Activated CD8-positive, alpha-beta memory T cell treated with anti-CD3 and anti-CD28 coated beads for 4 hours (primary cell): ENCODE results near the gene FBXL3.
A peak's percentile ranks its signal among the peaks of the same experiment; 100 is the strongest.

Experiments
- DNase-seq, 2 donors: peaks; one replicate each; pipeline ENCODE4 v3.0.0-alpha.2; 2020; ENCODE audit warnings: low read depth in 2 of 2

The FBXL3 gene, protein sequence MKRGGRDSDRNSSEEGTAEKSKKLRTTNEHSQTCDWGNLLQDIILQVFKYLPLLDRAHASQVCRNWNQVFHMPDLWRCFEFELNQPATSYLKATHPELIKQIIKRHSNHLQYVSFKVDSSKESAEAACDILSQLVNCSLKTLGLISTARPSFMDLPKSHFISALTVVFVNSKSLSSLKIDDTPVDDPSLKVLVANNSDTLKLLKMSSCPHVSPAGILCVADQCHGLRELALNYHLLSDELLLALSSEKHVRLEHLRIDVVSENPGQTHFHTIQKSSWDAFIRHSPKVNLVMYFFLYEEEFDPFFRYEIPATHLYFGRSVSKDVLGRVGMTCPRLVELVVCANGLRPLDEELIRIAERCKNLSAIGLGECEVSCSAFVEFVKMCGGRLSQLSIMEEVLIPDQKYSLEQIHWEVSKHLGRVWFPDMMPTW

DNA sequence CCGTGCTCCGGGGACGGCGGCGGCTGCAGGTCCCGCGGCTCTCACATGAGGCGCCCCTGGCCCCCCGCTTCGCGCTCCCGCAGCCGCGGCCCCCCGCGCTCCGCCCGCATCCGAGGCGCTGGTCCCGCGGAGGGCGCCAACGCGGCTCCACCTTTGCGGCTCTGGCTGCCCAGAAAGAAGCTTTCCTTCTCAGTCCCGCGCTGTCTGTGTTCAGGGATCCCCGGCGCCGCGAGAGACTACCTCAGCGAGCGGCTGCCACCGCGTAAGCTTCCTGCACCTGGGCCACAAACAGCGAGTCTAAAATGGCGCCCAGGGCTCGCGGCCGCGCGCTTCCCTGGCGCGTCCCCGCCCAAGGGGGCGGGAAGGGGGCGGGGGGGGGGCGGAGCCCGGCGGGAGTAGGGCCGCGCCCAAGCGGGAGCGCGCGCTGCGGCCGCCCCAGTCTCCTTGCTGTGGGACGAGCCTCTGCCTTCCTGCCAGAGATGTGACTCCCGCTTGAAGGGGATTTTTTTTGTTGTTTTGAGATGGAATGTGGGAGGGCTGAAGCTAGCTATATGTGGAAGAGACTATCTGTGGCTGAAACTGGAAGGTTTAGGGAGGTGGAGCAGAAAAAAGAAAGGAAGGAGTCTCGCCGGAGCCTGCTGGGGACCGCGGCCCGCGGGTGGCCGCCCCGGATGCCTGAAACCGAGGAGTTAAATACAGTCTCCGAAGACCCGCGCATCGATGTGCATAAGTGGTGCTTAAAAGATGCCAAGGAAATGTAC lies at the start of gene FBXL3:
FBXL3 (minus strand) TSS at position 299 of the 761 bp plus-strand sequence. CDS start 5,299 bp downstream, outside the sequence.
- peak; percentile 56 to 61 for DNase-seq

DNA sequence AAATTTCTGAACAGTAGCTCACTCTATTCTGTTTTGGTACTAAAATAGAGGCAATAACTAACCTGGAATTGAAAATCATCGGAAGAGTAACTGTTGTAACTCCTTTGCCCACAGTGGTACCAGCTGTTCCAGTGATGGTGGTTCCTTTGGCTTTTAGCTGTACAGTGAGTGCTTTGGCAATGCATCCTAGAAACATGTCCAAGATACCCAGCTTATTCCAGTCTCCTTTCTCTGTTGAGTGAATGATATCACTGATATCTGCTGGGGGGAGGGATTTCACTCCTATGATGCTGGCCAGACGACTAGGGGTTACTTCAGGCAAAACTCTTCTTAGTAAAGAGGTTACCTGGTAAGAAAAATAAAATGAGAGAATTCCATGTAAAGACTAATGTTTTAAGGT lies 40.6 kb upstream of the FBXL3 start:
- DNase-seq: no peak

DNA sequence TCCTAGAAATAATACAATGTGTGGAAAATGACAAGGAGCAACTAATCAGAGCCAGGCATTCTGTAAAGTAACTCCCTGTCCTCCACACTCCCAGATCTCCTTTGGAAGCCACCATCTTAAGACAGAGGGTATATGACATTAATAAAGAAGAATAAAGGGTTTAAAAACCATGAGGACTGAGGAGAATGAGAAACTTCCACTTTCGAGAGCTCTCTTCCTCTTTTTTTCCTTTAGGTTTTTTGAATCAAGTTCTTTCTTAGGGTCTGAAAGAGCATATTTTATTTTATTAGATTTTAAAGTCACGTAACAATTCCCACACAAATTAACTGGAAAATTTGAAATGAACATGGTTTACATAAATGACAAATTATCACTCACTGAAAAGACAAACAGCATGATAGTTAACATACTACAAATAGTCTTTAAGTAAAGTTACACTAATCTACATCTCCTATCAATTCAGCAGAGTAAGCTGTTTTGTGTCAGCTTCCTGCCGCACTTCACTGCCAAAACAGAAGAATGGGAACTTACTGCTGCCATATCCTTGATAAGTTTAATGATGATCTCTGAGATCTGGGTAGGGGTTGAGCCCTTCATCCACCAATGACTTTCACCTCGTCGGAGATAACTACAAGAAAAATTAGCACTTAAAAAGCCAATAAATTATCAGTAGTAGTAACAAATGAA lies 38.6 kb upstream of the FBXL3 start:
- no peak for DNase-seq

DNA sequence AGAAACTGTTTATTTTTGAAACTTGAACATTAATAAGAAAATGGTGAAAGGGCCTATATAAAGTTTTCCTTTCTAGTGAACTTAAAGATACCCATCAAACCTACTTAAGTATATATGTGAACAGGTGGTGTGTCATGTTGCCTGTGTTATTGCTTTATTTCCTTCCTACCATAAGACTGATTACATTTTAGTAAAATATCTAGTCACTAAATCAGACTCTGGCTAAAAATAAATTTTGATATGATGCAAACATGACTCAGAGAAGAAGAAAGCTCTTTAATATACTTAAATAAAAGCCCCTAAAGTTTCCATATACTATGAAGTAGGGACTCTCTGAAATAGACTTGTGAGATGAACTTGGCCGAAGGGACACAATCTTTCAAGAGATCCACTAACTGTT lies 35.1 kb upstream of the FBXL3 start:
- no peak for DNase-seq

DNA sequence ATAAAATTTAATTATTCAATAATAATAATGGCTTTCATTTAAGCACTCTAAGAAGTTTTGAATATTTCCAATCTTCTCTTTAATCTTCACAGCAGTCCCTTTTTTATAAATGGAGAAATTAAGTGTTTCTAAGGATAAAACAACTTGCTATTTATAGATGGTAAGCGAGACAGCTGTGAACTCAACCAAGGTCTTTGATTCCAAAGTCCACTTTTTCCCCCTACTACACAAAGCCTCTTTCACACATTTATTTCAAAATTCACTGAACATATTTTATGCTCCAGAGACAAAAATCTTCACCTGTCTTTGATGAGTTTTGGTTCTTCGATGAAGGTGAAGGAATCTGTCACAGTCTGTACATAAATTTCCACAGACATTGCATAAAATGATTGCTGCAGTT lies 34.4 kb upstream of the FBXL3 start:
- no peak for DNase-seq

DNA sequence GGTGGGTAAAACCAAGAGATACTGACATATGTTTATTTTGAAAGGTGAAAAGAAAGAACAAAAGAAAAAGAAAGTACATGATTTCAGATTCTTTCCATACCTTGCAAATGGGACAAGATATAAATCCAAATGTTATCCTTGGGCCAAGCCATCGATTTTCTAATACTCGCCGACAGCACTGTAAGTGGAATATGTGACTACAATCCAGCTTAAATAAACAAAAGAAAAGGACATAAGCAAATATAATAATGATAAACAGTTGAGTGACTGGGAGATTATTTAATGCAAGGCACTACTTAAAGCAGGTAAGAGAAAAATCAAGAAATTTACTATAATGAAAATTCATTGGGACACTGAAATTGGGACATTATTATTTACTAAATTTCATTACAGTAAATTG lies 29.9 kb upstream of the FBXL3 start:
- DNase-seq: no peak

DNA sequence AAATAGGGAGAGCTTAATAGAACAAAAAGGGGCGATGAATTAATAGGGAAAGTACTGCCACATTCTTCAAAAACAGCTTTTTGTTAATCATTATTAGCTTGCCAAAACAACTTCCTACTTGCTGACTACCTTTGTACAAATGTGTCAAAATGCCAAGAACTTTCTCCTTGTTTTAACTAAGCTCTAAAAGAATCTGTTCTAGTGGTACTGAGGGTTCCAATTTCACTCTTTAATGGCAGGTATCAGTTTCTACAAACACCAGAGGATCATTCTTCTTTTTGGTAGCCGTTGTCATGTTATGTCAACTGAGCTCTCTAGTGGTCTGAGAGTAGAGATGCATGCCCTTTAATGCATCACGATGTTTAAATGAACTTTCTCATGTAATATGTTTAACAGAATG lies 29.4 kb upstream of the FBXL3 start:
- DNase-seq: no peak

DNA sequence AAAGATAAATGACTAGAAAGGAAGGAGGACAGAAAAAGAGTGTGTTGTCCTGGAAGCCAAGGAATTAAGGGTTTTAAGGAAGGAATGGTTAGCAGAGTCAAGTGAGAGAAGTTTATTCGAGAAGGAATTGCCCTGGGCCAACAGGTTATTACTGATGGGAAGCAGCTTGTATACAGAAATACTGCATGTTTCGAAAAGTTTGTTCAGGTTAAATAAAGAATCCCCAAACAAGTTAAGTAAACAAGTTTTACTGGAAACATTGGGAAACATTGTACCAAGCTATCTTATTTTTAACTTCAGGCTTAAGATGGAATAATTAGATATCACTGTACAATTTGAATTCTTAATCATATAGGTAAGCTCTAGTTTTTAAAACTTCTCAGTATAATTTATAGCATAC lies 28.2 kb upstream of the FBXL3 start:
- no peak for DNase-seq

DNA sequence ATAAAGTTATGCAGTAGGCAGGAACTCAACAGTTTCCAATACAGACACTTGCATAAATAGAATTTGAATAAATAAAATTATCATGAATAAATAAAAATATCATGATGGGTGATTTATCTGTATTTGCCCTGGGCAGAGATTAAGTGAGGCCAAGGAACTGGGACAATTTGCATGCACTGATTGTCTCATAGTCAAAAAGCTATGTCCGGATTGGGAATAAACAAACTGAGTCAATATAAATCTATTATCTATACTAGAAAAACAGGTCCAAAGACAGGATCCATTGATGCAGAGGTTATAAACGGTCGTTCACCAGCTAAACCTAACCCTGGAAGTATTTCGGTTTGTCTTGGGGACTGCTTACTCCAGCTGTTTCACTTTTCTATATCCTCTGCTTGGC lies 26.2 kb upstream of the FBXL3 start:
- no peak for DNase-seq

DNA sequence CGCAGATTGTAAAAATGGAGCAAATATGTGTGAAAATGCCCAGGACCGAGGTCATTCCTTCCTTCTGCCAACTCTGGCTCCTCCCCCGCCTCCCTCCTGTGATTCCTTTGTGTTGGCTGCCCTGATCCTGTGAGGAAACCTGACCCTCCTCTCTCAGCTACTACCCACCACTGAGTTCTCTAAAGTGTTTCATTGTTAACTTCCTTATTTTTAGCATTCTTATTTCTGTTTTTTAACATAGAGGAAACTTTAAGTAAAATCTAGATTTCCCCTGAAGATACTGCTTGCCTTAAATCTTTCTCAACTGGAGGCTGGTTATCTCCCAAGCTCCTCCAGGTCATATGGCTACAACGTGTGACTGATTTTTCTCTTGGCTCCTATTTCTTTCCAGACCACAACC lies 21.7 kb upstream of the FBXL3 start:
- no peak for DNase-seq

DNA sequence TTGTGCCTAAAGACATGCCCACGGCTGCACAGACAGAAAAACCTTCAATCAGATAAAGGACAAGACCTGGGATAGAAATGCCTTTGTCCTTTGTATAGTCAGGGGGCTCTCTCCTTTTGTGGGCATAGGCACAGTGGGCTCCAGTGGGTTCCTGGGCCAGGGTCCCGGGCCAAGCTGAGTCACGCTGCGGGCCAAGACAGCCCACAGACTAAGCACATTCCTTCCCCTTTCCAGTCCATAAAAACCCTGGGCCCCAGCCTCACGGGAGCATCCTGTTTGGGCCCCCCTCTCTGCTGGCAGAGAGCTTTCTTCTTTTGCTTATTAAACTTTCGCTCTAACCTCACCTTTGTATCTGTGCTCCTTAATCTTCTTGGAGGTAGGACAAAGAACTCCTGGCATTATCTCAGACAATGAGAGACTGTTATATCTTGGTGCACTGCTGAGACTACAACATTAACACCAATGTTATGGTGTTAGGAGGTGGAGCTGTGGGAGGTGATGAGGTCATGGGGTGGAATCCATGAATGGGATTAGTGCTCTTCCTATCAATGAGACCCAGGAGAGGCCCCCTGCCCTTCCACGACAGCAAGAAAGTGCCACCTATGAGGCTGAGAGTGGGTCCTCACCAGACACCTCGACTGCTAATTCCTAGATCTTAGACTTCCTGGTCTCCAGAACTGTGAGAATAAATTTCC lies 20.8 kb upstream of the FBXL3 start:
- DNase-seq: no peak

DNA sequence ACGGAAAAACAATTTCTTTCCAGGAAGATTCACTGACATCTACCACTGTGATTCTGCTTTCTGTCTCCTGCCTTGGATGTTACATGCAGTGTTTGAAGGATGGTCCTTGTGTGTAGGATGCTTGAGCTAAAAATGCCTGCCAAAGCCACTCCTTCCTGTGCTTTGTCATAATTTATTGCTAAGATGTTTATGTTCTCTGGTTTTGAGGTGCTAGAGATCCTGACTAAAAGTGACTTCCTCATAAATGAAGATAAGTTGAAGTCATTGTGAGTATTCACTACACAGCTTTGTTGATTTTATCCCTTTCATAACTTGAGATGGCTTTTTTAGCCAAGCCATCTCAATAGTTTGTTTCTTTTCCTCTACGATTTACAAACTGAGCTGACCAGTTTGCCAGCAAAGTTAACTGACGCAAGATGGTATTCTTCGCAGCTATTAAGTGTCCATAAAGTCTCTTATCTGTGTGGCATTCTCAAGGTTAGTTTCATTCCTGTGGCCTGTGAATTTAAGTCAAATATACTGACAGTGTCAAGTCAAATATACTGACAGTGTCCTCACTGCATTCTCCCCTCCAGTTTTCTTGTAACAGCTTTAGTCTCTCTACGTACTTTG lies 15.7 kb upstream of the FBXL3 start:
- DNase-seq: no peak

DNA sequence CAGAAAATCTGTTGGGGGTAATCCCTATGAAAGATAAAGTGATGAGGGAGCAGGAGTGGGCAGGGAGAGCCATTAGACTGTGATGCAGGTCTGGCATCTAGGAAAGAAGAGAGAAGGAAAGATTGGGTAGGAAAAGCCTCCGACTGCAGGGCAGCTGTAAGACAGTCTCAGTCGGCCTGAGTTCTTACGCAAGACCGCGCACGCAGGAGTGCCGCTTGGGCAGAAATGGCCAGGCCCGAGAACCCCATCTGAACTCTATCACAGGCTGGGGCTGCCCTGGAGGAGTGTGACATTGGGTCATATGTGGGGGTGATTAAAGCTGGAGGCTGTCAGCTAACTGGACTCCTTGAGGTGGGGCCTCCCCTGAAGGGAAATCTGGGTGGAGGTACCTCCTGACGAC lies 13.9 kb upstream of the FBXL3 start:
- no peak for DNase-seq

DNA sequence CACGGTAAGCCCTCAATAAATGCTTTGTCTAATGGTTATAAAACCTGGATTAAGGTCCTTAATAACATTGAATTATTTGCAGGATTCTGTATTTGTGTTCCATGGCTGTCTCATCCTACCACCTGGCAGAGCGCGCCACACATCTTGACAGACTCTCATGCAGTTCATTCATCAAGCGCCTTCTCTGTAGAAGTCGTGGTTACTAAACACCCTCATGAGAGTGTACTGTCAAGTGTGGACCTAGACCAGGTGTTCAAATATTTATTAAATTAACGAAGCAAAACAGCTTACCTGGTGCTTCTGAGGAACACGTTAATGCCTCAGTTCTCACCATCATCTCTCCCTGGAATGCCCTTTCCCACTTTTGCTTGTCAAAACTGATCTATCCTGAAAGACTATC lies 13.1 kb upstream of the FBXL3 start:
- no peak for DNase-seq

DNA sequence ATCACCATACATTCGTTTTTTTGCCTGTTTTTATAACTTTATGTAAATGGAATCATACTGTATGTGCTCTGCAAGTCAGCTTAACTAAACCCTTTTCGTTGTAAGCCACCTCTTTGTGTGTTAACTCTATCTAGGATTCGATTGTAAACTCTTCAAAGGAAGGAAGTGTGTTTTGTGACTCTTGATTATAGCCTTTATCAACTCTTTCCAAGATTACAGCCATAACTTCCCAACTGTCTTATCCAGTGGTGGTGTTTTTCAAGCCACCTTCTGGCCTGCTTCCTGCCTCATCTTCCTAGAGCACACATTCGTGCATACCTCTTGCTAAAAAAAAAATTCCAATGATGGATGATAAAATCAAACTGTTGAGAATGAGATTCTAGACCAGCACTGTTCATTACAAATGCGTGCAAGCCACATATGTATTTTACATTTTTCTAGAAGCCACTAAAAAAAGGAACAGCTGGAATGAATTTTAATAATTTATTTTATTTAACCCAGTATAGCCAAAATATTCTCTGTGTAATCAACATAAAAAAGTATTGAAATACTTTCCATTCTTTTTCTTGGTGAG lies 12.0 kb upstream of the FBXL3 start:
- DNase-seq: no peak

DNA sequence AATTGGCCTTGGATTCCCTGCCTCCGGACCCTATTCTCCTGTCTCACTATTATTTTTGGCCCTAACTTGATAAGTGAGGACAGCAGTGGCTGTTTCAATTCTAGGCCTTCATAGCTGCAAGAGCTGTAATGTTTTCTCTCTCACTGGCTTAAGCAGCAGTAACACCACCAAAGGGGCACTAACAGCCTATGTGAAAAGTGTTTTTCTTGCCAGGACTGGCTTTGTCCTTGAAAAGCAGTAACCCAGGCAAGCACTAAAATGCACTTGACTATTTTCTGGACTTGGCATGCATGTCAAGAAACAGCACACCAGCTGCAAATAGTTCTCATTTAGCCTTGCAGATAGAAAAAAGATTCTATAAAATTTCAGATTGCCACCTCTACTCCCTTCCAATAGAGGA lies 9.3 kb upstream of the FBXL3 start:
- DNase-seq: no peak

DNA sequence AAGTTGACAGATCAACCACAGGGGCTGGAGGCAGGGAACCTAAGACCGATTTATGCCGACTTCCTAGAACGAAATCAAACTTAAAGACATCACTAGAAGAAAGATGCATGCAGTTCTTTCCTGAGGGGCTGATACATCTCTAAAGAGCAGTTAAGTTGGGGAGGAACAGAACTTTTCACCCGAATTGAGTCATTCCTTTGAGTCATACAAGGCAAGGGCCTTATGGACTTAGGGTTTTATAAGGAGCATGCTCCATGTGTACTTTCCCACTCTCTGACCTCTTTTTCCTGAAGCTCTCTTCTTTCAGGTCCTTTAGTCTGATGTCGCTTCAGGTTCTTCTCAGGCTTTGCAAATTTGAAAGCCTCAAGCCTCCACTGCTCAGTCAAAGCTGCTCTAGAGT lies 7.9 kb upstream of the FBXL3 start:
- no peak for DNase-seq

DNA sequence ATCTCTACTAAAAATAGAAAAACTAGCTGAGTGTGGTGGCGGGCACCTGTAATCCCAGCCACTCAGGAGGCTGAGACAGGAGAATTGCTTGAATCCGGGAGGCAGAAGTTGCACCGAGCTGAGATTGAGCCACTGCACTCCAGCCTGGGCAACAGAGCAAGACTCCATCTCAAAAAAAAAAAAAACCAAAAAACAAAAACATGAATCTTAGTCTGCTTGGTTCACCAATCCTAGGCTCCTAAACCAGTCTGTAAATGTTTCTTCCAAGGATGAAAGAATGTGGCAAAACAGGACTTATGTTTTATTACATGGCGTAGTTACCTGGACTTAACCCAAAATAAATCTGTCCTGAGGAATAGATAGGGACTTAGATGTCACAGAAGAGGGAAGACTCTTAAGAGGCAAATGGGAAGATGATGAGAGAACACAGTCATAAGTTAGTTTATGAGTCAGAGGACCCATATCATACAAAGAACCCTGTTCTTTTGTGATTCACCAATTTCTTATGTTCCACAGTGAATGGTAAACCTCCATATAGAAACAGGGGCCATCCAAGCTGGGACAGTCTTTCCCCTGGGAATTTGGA lies 6.9 kb upstream of the FBXL3 start:
- DNase-seq: no peak

DNA sequence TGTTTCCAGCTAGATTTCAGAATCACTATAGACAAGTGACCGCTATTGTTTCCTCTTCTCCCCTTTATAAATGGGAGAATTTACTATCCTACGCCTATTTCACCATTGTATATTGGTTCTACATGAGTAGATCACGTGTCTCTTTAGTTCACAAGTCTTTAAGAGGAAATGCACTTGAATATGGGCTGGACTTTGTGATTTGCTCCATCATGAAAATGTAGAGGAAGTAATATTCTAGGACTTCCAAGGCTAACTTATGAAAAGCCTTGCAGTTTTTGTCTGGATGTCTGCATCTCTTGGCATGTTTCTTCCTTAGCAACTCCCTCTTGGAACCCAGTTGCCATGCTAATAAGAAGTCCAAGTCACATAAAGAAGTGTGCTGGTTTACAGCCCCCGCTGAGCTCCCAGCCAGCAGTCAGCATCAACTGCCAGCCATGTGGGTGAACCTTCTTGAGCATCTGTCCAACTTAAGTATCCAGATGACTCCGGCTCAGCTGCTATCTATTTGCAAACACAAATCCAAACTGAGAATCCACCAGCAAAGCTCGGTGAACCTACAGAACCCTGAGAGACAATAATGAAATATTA lies 4.8 kb upstream of the FBXL3 start:
- no peak for DNase-seq

DNA sequence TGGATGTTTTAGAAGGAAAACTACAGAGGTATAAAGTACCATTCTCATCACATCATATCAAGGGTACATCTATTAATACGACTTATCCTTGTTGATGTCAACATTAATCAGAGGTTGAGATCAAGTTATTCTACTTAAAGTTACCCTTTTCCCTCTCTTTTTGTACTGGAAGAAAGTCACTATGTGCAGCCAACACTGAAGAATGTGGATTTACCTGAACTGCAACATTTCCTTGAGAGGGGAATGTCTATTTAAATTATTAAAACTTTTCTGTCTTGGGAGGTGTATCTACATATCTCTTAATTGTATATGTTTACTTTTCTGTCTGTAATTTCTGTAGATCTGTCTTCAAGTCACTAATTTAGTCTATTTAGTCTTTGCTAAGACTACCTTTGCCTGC lies 2.5 kb upstream of the FBXL3 start:
- no peak for DNase-seq

DNA sequence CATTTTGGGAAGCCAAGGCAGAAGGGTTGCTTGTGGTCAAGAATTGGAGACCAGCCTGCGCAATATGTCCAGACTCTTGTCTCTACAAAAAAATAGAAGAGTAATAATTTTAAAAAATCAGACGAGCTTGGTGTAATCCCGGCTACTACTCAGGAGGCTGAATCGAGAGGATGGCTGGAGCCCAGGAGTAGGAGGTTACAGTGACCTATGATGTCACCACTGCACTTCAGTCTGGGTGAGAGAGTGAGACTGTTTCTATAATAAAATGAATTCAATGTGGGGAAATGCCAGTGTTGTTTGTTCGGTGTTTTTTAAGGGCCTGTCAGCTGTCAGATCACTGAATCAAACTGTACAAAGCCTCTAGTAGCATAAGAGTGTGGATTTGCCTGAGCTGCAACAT lies 1.2 kb upstream of the FBXL3 start:
- no peak for DNase-seq
